Nephron (organoid): ENCODE measurements around the gene GRM8.
"Not testable (repeated sequence)": the region's sequence is repeated elsewhere in the genome, so short reads cannot be mapped to it uniquely, and the experiment has no call there.

Experiments used
- H3K27ac Mint-ChIP-seq, 3 experiments: 2 replicates each; pipeline ENCODE4 v1.8.0; 2020; ENCODE audit warnings: mixed read lengths in 3 of 3, mild to moderate bottlenecking in 2 of 3, moderate library complexity in 1 of 3
- H3K27me3 Mint-ChIP-seq: 2 replicates; pipeline ENCODE4 v1.8.0; 2021; ENCODE audit warnings: low read depth, mild to moderate bottlenecking, moderate library complexity, mixed read lengths
- H3K36me3 Mint-ChIP-seq: 2 replicates; pipeline ENCODE4 v1.8.0; 2020; ENCODE audit warnings: low read depth, mixed read lengths
- H3K4me1 Mint-ChIP-seq: 2 replicates; pipeline ENCODE4 v1.8.0; 2020; ENCODE audit warnings: mixed read lengths
- H3K4me3 Mint-ChIP-seq, 3 experiments: 2 replicates each; pipeline ENCODE4 v1.8.0; 2020; ENCODE audit warnings: mild to moderate bottlenecking in 3 of 3, mixed read lengths in 3 of 3, moderate library complexity in 2 of 3
- H3K9me3 Mint-ChIP-seq: 2 replicates; pipeline ENCODE4 v1.8.0; 2020; ENCODE audit warnings: mixed read lengths
- CTCF ChIP-seq, 3 experiments: fragments of 200-600 bp; sonication (generic); IDR thresholded peaks; one replicate each; pipeline ENCODE4 v1.5.0; 2021; ENCODE audit warnings: antibody characterized with exemption in 3 of 3; ENCODE audit not compliant: unreplicated experiment in 3 of 3

The GRM8 gene

GRCh38 chr7:126881315-126881714 lies 371.4 kb downstream of the GRM8 start:
- TF ChIP-seq CTCF (IDR thresholded peaks at IDR 0.05; ENCODE audit: unreplicated experiment in 3 of 3) = no peak
- Mint-ChIP-seq H3K36me3 (no peaks in the 10 kb centered on the region), H3K4me3 (no peak overlapping the region)

GRCh38 chr7:126876536-126876935 lies 376.2 kb downstream of the GRM8 start:
- H3K4me1 Mint-ChIP-seq, H3K36me3 Mint-ChIP-seq, H3K9me3 Mint-ChIP-seq, H3K27ac Mint-ChIP-seq, H3K4me3 Mint-ChIP-seq, H3K27me3 Mint-ChIP-seq: not testable (repeated sequence)

More at GRCh38 chr7:126881315-126881714, 371.4 kb downstream of the GRM8 start:
- no peaks in the 10 kb centered on the region for H3K4me1 Mint-ChIP-seq
- H3K27ac Mint-ChIP-seq = no peak overlapping the region
- H3K27me3 Mint-ChIP-seq = no peaks in the 10 kb centered on the region
- no peaks in the 10 kb centered on the region for H3K9me3 Mint-ChIP-seq

- Mint-ChIP-seq H3K4me3 (no peak overlapping the region), H3K36me3 (no peaks in the 10 kb centered on the region), H3K27ac (no peak overlapping the region), H3K9me3 (no peaks in the 10 kb centered on the region), H3K4me1 (no peaks in the 10 kb centered on the region), H3K27me3 (no peaks in the 10 kb centered on the region)
- peak; percentile 33 to 55 (median 35) for TF ChIP-seq CTCF (IDR thresholded peaks at IDR 0.05; ENCODE audit: unreplicated experiment in 3 of 3)
Measured at GRCh38 chr7:126856691-126857291, 395.9 kb downstream of the GRM8 start.

GRCh38 chr7:126845331-126845730 lies 407.4 kb downstream of the GRM8 start:
- H3K4me3 Mint-ChIP-seq = no peak overlapping the region
- H3K27ac Mint-ChIP-seq = no peak overlapping the region
- H3K36me3 Mint-ChIP-seq = no peaks in the 10 kb centered on the region
- H3K4me1 Mint-ChIP-seq = no peaks in the 10 kb centered on the region
- no peaks in the 10 kb centered on the region for H3K27me3 Mint-ChIP-seq
- peaks cover 5% of the 10 kb centered on the region for H3K9me3 Mint-ChIP-seq
- TF ChIP-seq CTCF (IDR thresholded peaks at IDR 0.05; ENCODE audit: unreplicated experiment in 3 of 3) = no peak

- Mint-ChIP-seq H3K4me1 (no peaks in the 10 kb centered on the region), H3K36me3 (no peaks in the 10 kb centered on the region), H3K4me3 (no peak overlapping the region), H3K27ac (no peak overlapping the region), H3K27me3 (no peaks in the 10 kb centered on the region), H3K9me3 (no peaks in the 10 kb centered on the region)
- no peak for TF ChIP-seq CTCF (IDR thresholded peaks at IDR 0.05; ENCODE audit: unreplicated experiment in 3 of 3)
Measured at GRCh38 chr7:126843883-126844282, 408.9 kb downstream of the GRM8 start.

- no peak overlapping the region for H3K4me3 Mint-ChIP-seq
- TF ChIP-seq CTCF (IDR thresholded peaks at IDR 0.05; ENCODE audit: unreplicated experiment in 3 of 3) = no peak
- no peaks in the 10 kb centered on the region for H3K36me3 Mint-ChIP-seq
- no peaks in the 10 kb centered on the region for H3K4me1 Mint-ChIP-seq
- no peaks in the 10 kb centered on the region for H3K27me3 Mint-ChIP-seq
- no peak overlapping the region for H3K27ac Mint-ChIP-seq
- no peaks in the 10 kb centered on the region for H3K9me3 Mint-ChIP-seq
Measured at GRCh38 chr7:126843336-126843735, 409.4 kb downstream of the GRM8 start.
